ENCODE results near the gene TECPR1. TPM values are rescaled to one million over a fixed set of nuclear protein-coding genes. Genes with fewer than 3 reads are reported as not detected.

TECPR1 gene
- total and polyA plus RNA-seq, 2 experiments from 2014 or later: 8.2 to 27.8 TPM

DNA sequence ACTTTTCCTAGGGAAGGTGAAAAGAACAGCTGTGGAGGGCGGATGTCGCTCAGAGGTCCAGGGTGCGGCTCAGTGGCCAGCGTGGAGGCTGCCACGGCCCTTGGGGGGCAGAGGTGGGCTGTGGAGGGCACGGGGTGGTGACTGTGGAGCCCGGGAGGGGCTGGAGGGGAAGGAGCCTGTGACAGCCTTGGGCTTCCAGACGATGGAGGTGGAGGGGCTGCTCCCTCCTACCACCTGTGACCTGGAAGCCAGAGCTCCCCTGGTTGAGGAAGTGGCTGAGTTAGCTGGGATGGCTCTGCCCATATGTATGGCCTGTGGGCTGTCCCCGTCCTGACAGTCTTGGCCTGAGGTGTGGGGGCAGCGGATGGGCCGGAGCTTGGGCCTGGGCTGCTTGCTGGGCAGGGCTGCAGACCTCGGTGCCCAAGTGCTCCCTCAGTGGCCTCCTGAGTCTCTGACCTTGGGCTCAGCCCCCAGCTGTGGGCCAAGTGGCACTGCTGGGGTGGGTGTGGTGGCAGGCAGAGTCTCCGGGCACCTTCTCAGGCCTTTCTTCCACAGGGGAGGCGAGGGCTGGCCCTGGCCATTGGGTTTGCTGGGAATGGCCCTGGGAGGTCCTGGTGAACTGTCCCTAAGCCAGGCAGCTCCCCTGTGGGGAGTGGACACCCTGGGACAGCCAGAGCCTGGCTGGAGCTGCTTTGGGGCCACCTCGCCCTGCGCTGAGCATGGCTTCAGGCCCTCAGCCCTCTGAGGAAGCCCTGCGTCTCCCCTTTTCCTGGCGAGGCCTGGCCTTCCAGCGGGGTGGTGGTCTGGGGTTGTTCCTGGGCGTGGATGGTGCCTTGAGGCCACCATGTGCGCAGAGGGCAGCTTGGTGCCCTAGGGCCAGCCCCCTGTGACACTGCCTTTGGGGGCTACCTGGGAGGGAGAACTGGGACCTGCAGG is 33.4 kb upstream of the TECPR1 start:
- in situ Hi-C loops (cut with MboI): loop anchor here (25.0 kb wide), 1 partner anchor 452 kb away; no protein-coding TSS in a partner anchor

DNA sequence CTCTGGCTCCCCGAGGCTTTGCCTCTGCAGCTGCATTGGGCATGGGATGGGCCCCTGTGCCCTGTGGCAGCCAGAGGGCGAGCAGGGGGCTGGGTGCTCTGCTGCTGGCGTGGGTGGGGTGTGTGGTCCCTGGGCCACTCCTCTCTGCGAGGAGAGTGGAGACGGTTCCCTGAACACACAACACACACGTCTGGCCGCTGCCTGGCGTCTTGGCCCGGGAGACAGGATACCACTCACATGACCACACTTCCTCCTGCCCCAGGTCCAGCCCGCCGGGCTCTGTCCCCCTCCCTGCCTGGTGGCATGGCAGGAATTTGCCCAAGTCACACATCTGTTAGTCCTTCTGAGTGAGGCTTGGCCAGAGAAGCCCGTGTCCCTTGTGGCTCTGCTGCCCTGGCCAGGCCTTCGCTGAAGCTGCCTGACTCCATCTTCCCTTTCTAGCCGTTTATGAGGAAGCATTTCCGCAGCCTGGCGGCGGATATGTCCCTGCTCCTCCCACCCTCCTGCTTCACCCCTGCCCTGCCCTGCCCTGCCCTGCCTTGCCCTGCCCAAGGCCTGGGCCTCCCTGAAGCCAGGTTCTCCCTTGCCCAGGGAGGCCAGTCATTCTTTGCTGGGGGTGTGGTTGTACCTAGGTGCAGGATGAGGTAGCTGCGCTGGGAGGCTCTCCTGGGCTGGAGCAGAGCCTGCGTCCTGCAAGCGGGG is 32.5 kb upstream of the TECPR1 start:
- H2AFZ ChIP-seq: no peak overlapping the region

More for the DNA sequence above, 33.4 kb upstream of the TECPR1 start:
- DNase-seq: peak; percentile 29
- Histone ChIP-seq H3K4me3 (peak overlapping the region; percentile 86), H3K27me3 (replicated peaks; ENCODE audit: insufficient read depth) (no peaks in the 10 kb centered on the region), H3K79me2 (ENCODE audit: insufficient read depth) (peaks cover 86% of the 10 kb centered on the region), H3K36me3 (ENCODE audit: low read depth) (no peaks in the 10 kb centered on the region; the same call in 1 of the 2 replicates), H3K4me2 (ENCODE audit: unreplicated experiment) (peak overlapping the region; percentile 98), H3K9ac (peak overlapping the region; percentile 95), H2AFZ (no peak overlapping the region), H3K9me3 (ENCODE audit: low read depth) (no peaks in the 10 kb centered on the region), H4K20me1 (ENCODE audit: insufficient read depth) (no peaks in the 10 kb centered on the region), H3K9me2 (ENCODE audit: insufficient read depth) (no peaks in the 10 kb centered on the region), H3K27ac (peak overlapping the region; percentile 89), H3F3A (ENCODE audit: insufficient read depth) (peaks cover 14% of the 10 kb centered on the region), H3K4me1 (ENCODE audit: insufficient read depth) (peaks cover 28% of the 10 kb centered on the region)
- TF ChIP-seq EZH2 (IDR thresholded peaks at IDR 0.05; ENCODE audit: insufficient read depth, poor library complexity, severe bottlenecking) (no peak), EZH2phosphoT487 (IDR thresholded peaks at IDR 0.05; ENCODE audit: insufficient read depth, low read depth) (no peak)
- WGBS, 2 experiments (ENCODE audit: low coverage in 1 of 2, low lambda C conversion rate in 2 of 2, missing lambda C conversion rate in 2 of 2): 52 to 61% methylated on average over 20 to 21 of the region's 21 CpGs

DNA sequence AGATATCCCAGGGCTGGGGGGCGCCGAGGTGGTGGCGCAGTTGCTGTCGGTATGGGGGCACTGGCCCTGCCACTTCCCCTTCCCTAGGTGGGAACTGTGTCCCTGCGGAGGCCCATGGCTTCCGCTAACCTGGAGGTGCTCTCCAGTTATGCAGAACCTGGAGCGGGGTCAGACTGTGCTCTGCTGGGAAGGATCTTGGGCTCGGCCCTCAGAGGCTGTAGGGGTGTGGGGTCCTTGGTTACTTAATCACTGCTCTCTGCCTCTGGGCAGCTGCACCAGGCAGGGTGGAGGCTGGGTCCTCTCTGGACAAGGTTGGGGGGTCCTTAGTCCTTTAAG is 31.8 kb upstream of the TECPR1 start:
- H3K9ac ChIP-seq: peak overlapping the region; percentile 95
- peaks cover 70% of the 10 kb centered on the region for H3K79me2 ChIP-seq (ENCODE audit: insufficient read depth)
- peak overlapping the region; percentile 86 for H3K4me3 ChIP-seq
- peaks cover 28% of the 10 kb centered on the region for H3K4me1 ChIP-seq (ENCODE audit: insufficient read depth)
- in situ Hi-C loops (cut with MboI): loop anchor here (25.0 kb wide), 1 partner anchor 453 kb away; no protein-coding TSS in a partner anchor
- TF ChIP-seq EZH2 (IDR thresholded peaks at IDR 0.05; ENCODE audit: insufficient read depth, poor library complexity, severe bottlenecking): no peak
- no peak for TF ChIP-seq EZH2phosphoT487 (IDR thresholded peaks at IDR 0.05; ENCODE audit: insufficient read depth, low read depth)
- peak overlapping the region; percentile 98 for H3K4me2 ChIP-seq (ENCODE audit: unreplicated experiment)
- 60 to 65% methylated on average over 8 of the region's 8 CpGs for WGBS, 2 experiments (ENCODE audit: low coverage in 1 of 2, low lambda C conversion rate in 2 of 2, missing lambda C conversion rate in 2 of 2)
- no peaks in the 10 kb centered on the region for H3K27me3 ChIP-seq (replicated peaks; ENCODE audit: insufficient read depth)
- H2AFZ ChIP-seq: no peak overlapping the region
- DNase-seq: peak; percentile 59
- no peaks in the 10 kb centered on the region for H3K9me3 ChIP-seq (ENCODE audit: low read depth)
- no peaks in the 10 kb centered on the region for H3K9me2 ChIP-seq (ENCODE audit: insufficient read depth)
- no peaks in the 10 kb centered on the region; the same call in 1 of the 2 replicates for H3K36me3 ChIP-seq (ENCODE audit: low read depth)
- H3K27ac ChIP-seq: peak overlapping the region; percentile 89
- peaks cover 14% of the 10 kb centered on the region for H3F3A ChIP-seq (ENCODE audit: insufficient read depth)
- H4K20me1 ChIP-seq (ENCODE audit: insufficient read depth): no peaks in the 10 kb centered on the region

More for the DNA sequence above, 32.5 kb upstream of the TECPR1 start:
- Histone ChIP-seq H3K9me2 (ENCODE audit: insufficient read depth) (no peaks in the 10 kb centered on the region), H3K9ac (peak overlapping the region; percentile 95), H4K20me1 (ENCODE audit: insufficient read depth) (no peaks in the 10 kb centered on the region), H3K4me1 (ENCODE audit: insufficient read depth) (peaks cover 28% of the 10 kb centered on the region), H3K9me3 (ENCODE audit: low read depth) (no peaks in the 10 kb centered on the region), H3K4me2 (ENCODE audit: unreplicated experiment) (peak overlapping the region; percentile 98), H3K79me2 (ENCODE audit: insufficient read depth) (peaks cover 76% of the 10 kb centered on the region), H3K36me3 (ENCODE audit: low read depth) (no peaks in the 10 kb centered on the region; the same call in 1 of the 2 replicates), H3K4me3 (peak overlapping the region; percentile 86), H3K27me3 (replicated peaks; ENCODE audit: insufficient read depth) (no peaks in the 10 kb centered on the region), H3K27ac (peak overlapping the region; percentile 89), H3F3A (ENCODE audit: insufficient read depth) (peaks cover 14% of the 10 kb centered on the region)
- peak; percentile 90 for DNase-seq
- in situ Hi-C loops (cut with MboI): loop anchor here (25.0 kb wide), 1 partner anchor 453 kb away; no protein-coding TSS in a partner anchor
- WGBS, 2 experiments (ENCODE audit: low coverage in 1 of 2, low lambda C conversion rate in 2 of 2, missing lambda C conversion rate in 2 of 2): 6% methylated on average over 20 of the region's 20 CpGs
- TF ChIP-seq EZH2phosphoT487 (IDR thresholded peaks at IDR 0.05; ENCODE audit: insufficient read depth, low read depth): no peak
- TF ChIP-seq EZH2 (IDR thresholded peaks at IDR 0.05; ENCODE audit: insufficient read depth, poor library complexity, severe bottlenecking): no peak

Measured in GM23248 (cell line).